Stimulated activated CD4-positive, alpha-beta T cell treated with anti-CD3 and anti-CD28 coated beads, Interleukin-4, amount 100 ng/mL, for 1 hour (primary cell): Measurements from ENCODE around the gene LCK.
A peak's percentile ranks its signal among the peaks of the same experiment; 100 is the strongest.
"Not testable (repeated sequence)": the region's sequence is repeated elsewhere in the genome, so short reads cannot be mapped to it uniquely, and the experiment has no call there.

Source experiments
- DNase-seq: peaks from one replicate; pipeline ENCODE4 v3.0.0-alpha.2; 2020

The LCK gene

DNA sequence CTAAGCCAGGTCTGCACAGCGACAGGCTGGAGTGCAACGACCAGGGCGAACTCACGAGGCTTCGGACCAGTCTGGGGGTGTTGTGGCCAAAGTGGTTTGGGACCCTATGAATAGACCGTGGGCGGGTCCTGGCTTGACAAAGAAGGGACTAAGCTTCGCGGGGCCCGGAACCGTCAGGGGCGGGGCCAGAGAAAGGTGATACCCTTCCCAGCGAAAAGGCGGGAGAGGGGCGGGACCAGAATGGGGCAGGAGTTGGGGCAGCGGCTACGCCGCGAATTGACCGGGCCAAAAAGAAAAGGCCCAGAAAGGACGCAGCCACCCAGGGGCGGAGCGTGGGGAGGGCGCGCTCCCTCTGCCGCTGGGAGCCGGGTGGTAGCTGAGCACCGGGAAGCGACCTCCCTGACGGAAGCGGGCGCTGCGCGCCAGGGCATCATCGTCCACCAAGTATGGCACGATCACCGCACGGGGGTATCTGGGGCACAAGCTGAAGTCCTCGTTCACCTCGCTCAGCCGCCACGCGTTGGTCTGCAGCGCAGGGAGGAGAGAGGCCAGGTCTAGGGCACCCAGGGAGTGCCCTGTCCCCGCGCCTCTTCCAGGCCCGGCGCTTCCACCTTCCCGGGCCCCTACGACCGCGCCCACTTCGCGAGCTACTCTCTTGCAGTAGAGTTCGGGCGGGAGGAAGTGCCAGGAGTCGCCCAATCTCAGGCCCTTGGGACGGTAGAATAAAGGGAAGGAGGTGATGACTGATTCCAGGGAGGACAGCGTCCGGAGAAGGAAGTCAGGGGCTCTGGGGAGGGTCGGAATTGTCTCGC, 10.7 kb upstream of the LCK start:
- DNase-seq = peak; percentile 61

DNA sequence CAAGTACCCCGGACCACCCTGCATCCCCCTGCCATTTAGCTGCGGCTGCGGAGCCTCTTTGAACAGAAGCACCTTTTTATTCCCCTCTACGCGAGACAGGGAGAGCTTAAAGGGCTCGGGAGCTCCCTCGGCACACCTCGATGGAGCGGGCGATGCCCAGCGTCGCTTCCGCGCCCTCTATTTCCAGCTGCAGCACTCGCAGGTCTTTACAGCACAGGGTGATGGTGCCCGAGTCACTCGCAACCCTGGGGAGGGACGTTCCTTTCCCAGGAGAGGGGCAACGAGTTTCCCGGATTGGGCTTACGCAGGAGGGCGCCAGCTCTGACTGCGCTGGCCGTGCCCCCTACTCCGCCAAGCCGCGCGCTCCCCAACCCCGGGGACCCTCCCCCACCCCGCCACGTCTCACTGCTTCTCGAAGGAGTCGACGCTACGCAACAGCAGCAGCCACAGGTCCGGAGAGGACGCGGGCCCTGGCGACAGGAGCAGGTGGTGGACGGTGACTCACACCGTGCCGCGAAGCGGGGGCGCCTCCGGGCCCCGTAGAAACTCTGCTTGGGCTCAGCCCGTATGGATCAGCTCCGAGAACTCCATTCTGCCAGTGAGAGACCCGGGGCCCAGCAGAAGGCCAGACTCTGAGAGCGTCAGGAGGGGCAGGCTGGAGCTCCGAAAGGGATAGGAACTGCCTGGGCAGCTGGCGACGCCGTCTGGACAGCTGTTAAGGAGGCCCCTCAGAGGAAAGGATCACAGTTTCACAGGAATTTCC, 9.9 kb upstream of the LCK start:
- DNase-seq = peak; percentile 46

DNA sequence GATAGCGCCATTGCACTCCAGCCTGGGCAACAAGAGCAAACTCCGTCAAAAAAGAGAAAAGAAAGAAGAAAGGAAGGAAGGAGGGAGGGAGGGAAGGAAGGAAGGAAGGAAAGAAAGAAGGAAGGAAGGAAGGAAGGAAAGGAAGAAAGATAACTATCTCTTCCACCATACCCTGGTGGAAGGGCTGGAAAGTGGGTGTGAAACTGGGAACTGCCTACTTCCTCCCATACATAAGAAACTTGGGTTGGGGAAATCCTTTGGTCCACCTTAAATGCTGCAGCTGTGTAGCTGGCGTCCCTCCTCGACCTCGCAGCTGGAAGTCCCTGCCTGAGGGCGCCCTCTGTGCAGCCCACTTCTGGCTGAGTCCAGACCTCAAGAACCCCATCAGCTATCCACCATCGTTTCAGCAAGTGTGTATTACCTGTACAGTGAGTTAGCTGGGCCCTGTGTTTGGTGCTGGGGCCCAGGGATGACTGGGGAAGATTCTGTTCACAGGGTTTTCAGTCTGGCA, 8.7 kb upstream of the LCK start:
- DNase-seq = no peak

DNA sequence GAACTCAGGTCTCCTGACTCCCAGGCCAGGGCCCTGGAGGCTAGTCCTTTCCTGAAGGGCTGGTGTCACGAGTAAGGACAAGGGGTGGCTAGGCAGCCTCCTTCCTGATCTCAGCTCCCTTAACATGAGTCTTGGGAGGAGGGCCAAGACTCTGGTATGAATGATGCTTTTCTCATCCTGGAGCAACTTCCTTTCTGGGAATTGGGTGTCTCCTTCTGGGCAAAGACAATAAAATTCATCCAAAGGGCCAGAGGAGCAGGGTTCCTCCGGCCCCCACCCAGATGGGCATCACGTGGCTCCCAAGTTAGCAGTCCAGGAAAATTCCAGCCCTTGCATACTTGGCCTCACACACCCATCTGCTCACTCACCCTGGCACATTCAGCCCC, 4.2 kb upstream of the LCK start, which contains the start of gene FAM167B:
FAM167B (plus strand) TSS at position 335 of the 386 bp plus-strand sequence. CDS start 200 bp downstream, outside the sequence.
- no peak for DNase-seq

DNA sequence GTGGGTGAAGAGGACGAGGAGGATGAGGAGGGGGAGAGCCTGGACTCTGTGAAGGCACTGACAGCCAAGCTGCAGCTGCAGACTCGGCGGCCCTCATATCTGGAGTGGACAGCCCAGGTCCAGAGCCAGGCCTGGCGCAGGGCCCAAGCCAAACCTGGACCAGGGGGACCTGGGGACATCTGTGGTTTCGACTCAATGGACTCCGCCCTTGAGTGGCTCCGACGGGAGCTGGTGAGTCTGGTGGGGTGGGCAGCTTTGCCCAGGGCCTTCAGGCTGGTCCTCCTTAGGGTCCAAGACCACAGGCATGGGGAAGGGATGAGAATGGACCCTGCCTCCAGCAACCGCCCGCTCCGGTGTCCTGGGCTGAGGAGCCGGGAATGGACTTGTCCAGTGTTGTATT, 3.6 kb upstream of the LCK start:
- no peak for DNase-seq

GRCh38 chr1:32247983-32248889, 2.8 kb upstream of the LCK start:
- peak; percentile 81 for DNase-seq

DNA sequence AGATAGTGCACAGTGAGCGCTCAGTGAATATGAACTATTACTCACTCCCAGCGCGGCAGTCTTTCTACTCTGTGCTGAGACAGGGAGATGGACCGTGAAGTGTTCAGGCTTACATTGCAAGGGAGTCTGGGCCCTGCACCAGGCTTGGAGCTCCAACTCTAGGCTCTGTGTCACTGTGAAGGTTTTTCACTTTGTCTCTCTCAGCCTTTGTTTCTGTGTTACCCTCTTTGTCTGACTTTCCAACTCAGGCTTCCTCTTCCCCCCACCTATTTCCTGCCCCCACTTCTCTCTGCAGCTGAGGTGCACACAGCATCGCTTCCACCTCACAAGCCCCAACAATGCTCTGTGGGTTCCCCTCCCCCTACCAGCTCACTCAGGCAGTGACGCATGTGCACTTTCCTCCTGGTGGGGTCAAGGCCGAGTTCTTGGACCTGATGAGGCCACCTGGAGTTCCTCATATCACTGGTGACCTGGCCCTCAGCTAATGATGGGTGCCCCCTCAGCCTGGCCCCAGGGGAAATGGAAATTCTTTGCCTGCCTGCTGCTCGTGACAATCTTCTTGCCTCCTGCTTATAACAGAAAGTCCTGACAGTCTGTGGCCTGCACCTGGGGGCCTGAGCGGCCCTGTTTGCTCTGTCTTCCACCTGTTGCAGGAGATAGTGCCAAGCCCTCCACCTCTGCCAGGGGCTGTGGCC, 1.1 kb upstream of the LCK start:
- DNase-seq = peak; percentile 71

DNA sequence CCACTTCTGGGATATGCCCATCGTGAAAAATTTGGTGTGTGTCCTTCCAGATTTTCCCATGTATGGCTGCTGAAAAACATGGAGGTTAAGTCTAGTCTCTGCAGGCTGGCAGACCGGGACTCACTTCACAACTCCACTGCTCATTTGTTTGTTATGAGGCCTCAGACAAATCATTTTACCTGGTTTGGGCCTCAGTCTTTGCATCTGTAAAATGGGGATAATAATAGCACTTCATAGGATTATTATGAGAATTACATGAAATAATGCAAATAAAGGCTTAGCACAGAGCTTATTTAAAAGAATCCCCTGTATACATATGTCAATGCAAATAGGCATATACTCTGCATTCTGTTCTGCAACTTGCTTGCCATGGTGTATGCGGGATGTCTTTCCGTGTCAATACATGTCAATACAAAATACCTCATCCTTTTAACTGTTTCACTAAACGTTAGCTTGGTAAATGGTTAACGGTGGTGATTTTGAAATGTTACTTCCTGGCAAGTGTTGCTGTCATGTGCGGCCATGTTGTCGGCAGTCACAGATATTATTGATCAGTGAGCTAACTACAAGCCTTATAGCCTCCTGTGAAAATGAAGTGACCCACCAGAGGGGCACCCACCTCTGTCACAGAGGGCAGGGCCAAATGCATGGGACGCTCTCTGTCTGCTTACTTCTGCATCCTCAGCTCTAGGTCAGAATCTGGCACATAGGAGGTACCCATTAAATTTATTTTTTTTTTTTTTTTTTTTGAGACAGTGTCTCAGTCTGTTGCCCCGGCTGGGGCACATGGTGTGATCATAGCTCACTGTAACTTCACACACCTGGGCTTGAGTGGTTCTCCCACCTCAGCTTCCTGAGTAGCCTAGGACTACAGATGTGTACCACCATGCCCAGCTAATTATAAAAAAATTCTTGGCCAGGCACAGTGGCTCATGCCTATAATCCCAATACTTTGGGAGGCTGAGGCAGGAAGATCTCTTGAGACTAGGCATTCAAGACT, 4.3 kb downstream of the LCK start:
- DNase-seq = no peak

DNA sequence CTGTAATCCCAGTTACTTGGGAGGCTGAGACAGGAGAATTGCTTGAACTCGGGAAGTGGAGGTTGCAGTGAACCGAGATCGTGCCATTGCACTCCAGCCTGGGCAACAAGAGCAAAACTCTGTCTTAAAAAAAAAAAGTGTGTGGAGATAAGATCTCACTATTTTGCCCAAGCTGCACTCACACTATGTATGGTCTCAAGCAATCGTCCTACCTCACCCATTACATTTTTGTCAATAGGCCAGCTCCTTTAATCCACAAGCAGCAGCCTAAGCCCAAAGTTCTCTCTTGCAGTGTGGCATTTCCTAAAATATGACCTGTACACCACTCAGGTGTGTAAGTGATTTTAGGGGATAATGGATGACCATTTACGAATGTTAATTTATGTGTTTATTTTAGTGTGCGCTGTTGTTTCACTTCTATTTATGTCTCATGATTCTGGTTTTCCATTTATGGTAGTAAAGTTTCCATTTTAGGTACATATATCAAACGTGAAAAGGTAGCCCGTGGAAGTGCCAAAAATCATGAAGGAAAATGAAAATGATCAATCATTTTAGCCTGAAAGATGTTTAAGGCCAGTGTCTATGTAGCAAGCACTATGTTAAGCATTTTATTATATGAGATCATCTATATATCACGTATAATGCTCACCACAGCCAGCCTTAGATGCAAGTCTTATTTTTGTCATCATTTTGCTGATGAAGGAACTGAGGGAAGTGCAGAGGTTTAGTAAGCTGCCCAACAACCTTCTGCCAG, 5.6 kb downstream of the LCK start:
- no peak for DNase-seq

- DNase-seq = no peak
Observed at GRCh38 chr1:32257227-32257508, 6.1 kb downstream of the LCK start.

DNA sequence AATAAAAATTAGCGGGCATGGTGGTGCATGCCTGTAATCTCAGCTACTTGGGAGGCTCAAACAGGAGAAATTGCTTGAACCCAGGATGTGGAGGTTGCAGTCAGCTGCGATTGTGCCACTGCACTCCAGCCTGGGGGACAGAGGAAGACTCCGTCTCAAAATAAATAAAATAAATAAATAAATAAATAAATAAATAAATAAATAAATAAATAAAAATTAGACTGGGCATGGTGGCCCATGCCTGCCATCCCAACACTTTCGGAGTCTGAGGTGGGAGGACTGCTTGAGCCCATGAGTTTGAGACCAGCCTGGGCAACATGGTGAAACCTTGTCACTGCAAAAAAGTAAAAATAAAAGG, 12.2 kb downstream of the LCK start:
- DNase-seq = not testable (repeated sequence)

GRCh38 chr1:32263744-32264143, 12.7 kb downstream of the LCK start:
- DNase-seq = no peak

DNA sequence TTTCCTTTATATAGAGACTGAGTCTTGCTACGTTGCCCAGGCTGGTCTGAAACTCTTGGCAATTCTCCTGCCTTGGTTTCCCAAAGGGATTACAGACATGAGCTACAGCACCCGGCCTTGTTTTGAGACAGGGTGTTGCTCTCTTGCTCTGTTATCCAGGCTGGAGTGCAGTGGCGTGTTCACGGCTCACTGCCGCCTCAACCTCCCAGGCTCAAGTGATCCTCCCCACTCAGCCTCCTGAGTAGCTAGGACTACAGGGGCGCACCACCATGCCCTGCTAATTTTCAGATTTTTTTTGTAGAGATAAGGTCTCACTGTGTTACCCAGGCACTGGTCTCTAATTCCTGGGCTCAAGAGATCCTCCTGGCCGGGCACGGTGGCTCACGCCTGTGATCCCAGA, 14.8 kb downstream of the LCK start:
- no peak for DNase-seq

DNA sequence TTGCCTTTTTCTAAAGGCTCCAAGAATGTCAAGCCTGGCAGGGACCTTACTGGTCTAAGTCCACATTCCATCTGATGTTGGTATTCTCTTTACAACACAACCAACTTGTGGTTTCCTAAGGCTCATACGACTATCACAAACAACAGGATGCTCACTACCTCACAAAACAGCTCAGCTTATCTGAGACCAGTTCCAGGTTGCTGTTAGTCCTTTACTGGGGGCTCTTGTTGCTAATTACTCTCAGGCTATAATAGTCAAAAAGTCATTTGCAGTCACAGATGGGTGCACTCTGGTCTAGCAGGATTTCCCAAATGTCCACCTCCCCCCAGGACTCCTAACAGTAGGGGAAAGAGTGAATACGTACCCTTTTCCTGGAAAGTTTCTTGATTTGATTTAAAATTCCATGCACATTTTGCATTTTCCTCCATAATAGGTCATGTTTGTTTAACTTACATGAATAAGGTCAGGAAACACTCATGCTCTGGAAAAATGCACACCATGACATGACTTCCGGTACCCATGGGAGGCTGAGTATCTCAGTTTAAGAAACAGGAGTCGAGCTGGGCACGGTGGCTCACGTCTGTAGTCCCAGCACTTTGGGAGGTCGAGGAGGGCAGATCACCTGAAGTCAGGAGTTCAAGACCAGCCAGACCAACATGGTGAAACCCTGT, 16.0 kb downstream of the LCK start:
- no peak for DNase-seq

- DNase-seq = no peak
Observed at GRCh38 chr1:32269744-32270143, 18.7 kb downstream of the LCK start.

GRCh38 chr1:32272557-32273390, 21.7 kb downstream of the LCK start:
- DNase-seq = peak; percentile 25

DNA sequence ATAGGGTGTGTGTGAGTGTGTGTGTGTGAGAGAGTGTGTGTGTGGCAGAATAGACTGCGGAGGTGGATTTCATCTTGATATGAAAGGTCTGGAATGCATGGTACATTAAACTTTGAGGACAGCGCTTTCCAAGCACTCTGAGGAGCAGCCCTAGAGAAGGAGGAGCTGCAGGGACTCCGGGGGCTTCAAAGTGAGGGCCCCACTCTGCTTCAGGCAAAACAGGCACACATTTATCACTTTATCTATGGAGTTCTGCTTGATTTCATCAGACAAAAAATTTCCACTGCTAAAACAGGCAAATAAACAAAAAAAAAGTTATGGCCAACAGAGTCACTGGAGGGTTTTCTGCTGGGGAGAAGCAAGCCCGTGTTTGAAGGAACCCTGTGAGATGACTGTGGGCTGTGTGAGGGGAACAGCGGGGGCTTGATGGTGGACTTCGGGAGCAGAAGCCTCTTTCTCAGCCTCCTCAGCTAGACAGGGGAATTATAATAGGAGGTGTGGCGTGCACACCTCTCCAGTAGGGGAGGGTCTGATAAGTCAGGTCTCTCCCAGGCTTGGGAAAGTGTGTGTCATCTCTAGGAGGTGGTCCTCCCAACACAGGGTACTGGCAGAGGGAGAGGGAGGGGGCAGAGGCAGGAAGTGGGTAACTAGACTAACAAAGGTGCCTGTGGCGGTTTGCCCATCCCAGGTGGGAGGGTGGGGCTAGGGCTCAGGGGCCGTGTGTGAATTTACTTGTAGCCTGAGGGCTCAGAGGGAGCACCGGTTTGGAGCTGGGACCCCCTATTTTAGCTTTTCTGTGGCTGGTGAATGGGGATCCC, 22.5 kb downstream of the LCK start:
- DNase-seq = peak; percentile 74
